ENCODE measurements around the gene CFAP58. TPM values are rescaled to one million over a fixed set of nuclear protein-coding genes. Genes with fewer than 3 reads are reported as not detected.

The CFAP58 gene, protein sequence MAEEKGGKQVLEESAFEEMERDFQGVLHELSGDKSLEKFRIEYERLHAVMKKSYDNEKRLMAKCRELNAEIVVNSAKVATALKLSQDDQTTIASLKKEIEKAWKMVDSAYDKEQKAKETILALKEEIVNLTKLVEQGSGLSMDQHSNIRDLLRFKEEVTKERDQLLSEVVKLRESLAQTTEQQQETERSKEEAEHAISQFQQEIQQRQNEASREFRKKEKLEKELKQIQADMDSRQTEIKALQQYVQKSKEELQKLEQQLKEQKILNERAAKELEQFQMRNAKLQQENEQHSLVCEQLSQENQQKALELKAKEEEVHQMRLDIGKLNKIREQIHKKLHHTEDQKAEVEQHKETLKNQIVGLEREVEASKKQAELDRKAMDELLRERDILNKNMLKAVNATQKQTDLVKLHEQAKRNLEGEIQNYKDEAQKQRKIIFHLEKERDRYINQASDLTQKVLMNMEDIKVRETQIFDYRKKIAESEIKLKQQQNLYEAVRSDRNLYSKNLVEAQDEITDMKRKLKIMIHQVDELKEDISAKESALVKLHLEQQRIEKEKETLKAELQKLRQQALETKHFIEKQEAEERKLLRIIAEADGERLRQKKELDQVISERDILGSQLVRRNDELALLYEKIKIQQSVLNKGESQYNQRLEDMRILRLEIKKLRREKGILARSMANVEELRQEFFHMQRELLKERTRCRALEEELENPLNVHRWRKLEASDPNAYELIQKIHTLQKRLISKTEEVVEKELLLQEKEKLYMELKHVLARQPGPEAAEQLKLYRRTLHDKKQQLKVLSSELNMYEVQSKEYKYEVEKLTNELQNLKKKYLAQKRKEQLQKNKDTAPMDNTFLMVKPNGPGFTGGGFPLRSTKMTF
- under 1 TPM; 0.45 to 0.58 TPM for total RNA-seq

DNA sequence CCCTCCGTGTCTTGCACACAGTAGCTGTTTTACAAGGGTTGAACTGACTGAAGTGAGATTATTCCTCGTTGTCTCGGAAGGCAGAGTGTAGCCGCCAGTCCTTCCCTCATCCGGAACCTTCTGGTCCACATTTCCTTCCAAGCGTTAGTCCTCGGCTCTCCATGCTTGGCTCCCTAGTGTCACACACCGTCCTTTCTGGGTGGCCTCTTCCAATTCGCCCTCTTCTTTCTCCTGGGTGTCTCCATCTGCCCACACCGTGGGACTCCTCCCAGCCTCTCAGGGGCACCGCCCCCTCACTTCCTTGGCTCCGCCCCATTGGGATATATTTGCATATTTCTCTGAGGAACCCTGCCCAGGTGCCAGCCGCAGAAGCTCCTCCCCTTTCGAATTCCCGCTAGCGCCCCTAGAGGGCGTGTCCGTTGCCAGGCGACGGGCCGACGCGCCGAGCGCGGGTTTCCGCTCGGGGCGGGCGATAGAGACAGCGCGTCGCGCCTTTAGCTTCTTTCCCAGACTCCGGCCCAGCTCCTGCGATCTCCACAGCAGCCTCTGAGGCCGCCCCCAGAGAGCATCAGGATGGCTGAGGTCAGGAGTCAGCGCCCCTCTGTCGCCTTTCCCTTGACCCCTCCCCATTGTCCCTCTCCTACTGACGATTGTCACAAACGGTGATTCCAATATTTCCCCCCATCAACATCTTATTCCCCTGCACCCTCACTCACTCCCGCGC, at the start of gene CFAP58:
Gene CFAP58, plus strand, starts transcription at position 509 of the 724 bp plus-strand sequence. Its CDS starts 65 bp downstream, at position 574.
- Mint-ChIP-seq H3K27me3 (no peaks in the 10 kb centered on the region), H3K4me1 (no peaks in the 10 kb centered on the region), H3K4me3 (no peak within 1 kb of the TSS), H3K27ac (peak within 1 kb of the TSS; percentile 64), H3K9me3 (no peaks in the 10 kb centered on the region), H3K36me3 (ENCODE audit: low read depth) (no peaks in the 10 kb centered on the region)
- ChIA-PET POLR2A (interaction anchor here (0.6 to 2.0 kb wide), 10 partner anchors 15 to 232 kb away, joined by 3 to 13 read pairs (median 6); partner anchors contain the start of genes GSTO2, ITPRIP and SFR1), CTCF (interaction anchor here (0.6 to 12.2 kb wide), 21 partner anchors 12 to 460 kb away, joined by 3 to 237 read pairs (median 5); partner anchors contain the start of genes GSTO2, ITPRIP and SFR1)
- DNase-seq = peak; percentile 96

DNA sequence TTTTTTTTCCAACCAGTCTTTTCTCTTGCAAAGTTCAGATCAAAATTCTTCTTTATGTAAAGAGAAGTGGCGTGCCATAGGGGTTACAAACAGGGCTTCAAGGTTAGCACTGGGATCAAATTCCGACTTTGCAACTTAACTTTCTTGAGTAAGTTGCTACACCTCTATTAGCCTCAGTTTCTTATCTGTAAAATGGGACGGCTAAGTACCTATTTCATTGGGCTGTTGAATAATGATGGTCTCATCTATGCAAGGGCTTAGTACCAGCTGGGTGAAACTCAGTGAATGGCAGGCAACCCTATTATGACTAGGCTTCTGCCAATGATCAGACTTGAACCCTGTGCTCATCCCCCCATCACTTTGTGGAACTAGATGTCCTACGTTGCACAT, 49.3 kb upstream of the CFAP58 start:
- DNase-seq = no peak
- H3K27me3 Mint-ChIP-seq = peaks cover 3% of the 10 kb centered on the region
- H3K4me3 Mint-ChIP-seq = no peak overlapping the region
- ChIA-PET CTCF (interaction anchor here (0.7 to 10.4 kb wide), 9 partner anchors 9 to 44 kb away, joined by 3 to 237 read pairs (median 4); partner anchors contain the start of genes CFAP58 and ITPRIP), POLR2A (interaction anchor here (1.1 to 6.5 kb wide), 4 partner anchors 9 to 49 kb away, joined by 3 to 42 read pairs (median 16); partner anchors contain the start of gene CFAP58)
- peaks cover 65% of the 10 kb centered on the region for H3K4me1 Mint-ChIP-seq
- peaks cover 20% of the 10 kb centered on the region for H3K36me3 Mint-ChIP-seq (ENCODE audit: low read depth)
- peaks cover 8% of the 10 kb centered on the region for H3K9me3 Mint-ChIP-seq
- H3K27ac Mint-ChIP-seq = no peak overlapping the region

DNA sequence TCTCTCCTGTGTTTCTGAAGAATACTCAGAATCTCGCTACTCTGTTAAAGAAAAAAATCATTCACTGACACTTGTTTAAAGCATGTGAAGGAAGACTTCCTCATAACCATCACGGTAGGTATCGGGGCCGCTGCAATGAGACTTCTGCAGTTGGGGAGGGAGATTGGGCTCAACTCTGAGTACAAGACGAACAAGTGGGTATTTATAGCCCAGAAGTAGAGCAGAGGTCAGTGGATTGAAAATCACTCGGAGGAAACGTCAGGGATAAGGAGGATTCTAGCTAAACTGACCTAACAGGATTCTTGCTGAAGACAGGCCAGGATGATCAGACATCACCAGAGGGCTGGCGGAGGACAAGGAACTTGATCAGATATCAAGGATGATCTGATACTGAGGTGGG, 48.7 kb upstream of the CFAP58 start:
- H3K4me1 Mint-ChIP-seq = peaks cover 69% of the 10 kb centered on the region
- POLR2A ChIA-PET = interaction anchor here (1.0 to 6.5 kb wide), 8 partner anchors 10 to 49 kb away, joined by 3 to 54 read pairs (median 10); partner anchors contain the start of genes CFAP58 and ITPRIP
- CTCF ChIA-PET = interaction anchor here (1.6 to 10.4 kb wide), 9 partner anchors 11 to 44 kb away, joined by 4 to 237 read pairs (median 20); partner anchors contain the start of genes CFAP58 and ITPRIP

DNA sequence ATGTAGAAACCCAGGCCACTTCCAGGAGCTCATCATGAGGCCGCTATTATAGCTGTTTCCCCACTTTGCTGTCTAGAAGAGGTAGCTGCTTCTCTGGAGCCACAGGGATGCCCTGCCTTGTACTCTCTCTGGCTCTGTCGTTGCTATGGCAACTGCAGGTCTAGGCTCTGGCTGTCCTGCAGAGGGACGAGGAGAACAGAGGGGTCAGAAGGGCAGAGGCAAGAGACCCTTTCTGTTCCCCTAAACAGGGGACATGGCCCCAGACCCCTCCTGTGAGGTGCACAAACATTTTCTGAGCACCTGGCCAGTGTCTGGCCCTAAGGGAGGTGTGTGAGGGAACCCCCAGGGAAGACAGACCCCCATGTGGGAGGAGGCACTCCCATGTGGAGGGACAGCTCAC, 46.7 kb upstream of the CFAP58 start:
- peaks cover 34% of the 10 kb centered on the region for H3K36me3 Mint-ChIP-seq (ENCODE audit: low read depth)
- no peak for DNase-seq
- no peak overlapping the region for H3K27ac Mint-ChIP-seq
- H3K4me3 Mint-ChIP-seq = no peak overlapping the region
- POLR2A ChIA-PET = interaction anchor here (1.2 to 6.5 kb wide), 6 partner anchors 14 to 44 kb away, joined by 4 to 54 read pairs (median 20); partner anchors contain the start of gene ITPRIP
- peaks cover 54% of the 10 kb centered on the region for H3K4me1 Mint-ChIP-seq
- H3K9me3 Mint-ChIP-seq = peaks cover 7% of the 10 kb centered on the region
- CTCF ChIA-PET = interaction anchor here (1.1 to 10.4 kb wide), 10 partner anchors 14 to 150 kb away, joined by 3 to 237 read pairs (median 14); partner anchors contain the start of genes CFAP58 and ITPRIP
- H3K27me3 Mint-ChIP-seq = peaks cover 2% of the 10 kb centered on the region

More for the DNA sequence above, 48.7 kb upstream of the CFAP58 start:
- peaks cover 24% of the 10 kb centered on the region for H3K36me3 Mint-ChIP-seq (ENCODE audit: low read depth)
- peaks cover 8% of the 10 kb centered on the region for H3K9me3 Mint-ChIP-seq
- peaks cover 2% of the 10 kb centered on the region for H3K27me3 Mint-ChIP-seq
- DNase-seq = no peak
- no peak overlapping the region for H3K27ac Mint-ChIP-seq
- H3K4me3 Mint-ChIP-seq = no peak overlapping the region

DNA sequence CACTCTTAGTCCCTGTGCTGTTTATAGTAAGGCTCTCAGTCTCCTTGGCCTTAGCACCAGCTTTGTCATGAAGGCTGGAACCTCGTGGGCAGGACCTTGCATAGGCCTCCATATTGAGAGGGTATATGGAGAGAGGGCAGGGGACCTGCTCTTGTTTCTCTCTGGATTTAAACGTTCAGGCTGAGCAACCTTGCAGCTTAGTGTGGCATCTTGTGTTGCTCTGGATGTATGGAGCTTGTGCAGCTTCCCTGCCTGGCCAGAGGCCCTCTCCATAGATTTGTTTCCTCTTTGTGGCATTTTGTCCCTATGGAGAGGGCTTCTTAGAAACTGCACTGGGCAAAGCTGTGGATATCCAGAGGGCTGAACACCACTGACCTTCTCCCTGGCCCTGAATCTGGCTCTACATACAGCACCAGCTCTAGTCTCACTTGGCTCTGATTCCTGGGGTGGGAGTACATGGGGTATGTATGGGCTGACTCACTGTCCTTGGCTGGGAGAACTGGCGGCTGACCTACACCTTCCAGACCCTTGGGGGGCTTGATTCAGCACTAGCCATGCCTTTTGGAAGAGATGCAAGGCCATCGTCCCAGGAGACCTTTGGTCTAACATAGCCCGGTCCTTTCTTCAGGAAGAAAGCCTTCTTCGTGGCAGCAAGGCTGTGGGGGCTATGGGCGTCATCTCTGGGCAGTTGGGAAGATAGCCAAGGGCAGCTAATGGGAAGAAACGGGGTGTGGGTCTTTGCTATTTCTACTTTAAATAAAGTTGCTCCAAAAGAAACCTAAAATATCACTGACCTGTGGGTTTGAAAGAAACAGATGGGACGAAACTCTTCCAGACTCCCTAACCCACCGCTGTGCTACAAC, 45.8 kb upstream of the CFAP58 start:
- DNase-seq = no peak
- ChIA-PET CTCF (interaction anchor here (0.9 to 10.4 kb wide), 7 partner anchors 14 to 41 kb away, joined by 3 to 237 read pairs (median 20); partner anchors contain the start of genes CFAP58 and ITPRIP), POLR2A (interaction anchor here (1.1 to 6.5 kb wide), 5 partner anchors 13 to 44 kb away, joined by 3 to 54 read pairs (median 5); partner anchors contain the start of gene ITPRIP)
- Mint-ChIP-seq H3K27ac (peak overlapping the region; percentile 71), H3K27me3 (peaks cover 2% of the 10 kb centered on the region), H3K9me3 (peaks cover 5% of the 10 kb centered on the region), H3K4me3 (no peak overlapping the region), H3K4me1 (peaks cover 52% of the 10 kb centered on the region), H3K36me3 (ENCODE audit: low read depth) (peaks cover 41% of the 10 kb centered on the region)

DNA sequence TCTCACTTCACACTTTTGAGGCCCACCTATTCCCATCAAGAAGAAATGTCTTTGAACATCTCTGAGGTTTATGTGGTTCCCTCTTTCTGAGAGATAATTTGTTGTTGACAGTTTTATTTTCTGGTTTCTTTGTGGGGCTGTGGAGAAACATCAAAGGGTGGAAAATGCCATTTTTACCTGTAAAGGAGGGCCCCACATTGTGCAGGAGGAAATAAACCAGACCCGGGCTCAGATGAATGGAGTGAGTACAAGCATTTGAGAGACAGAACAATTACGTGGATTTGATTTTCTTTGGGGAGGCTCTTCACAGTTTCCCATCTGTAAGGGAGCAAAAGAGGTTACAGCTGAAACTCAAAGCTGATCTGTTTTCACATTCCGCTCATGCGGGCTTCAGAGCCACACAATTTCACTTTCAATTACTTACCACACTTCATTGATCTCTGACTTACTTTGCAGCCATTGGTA, 45.2 kb upstream of the CFAP58 start:
- H3K4me1 Mint-ChIP-seq = peaks cover 47% of the 10 kb centered on the region
- CTCF ChIA-PET = interaction anchor here (1.0 to 10.4 kb wide), 5 partner anchors 16 to 40 kb away, joined by 3 to 237 read pairs (median 66); partner anchors contain the start of genes CFAP58 and ITPRIP
- no peak overlapping the region for H3K4me3 Mint-ChIP-seq
- H3K9me3 Mint-ChIP-seq = no peaks in the 10 kb centered on the region
- H3K27ac Mint-ChIP-seq = peak overlapping the region; percentile 71
- POLR2A ChIA-PET = interaction anchor here (1.1 to 6.5 kb wide), 4 partner anchors 13 to 43 kb away, joined by 3 to 54 read pairs (median 23); partner anchors contain the start of gene ITPRIP
- H3K36me3 Mint-ChIP-seq (ENCODE audit: low read depth) = peaks cover 44% of the 10 kb centered on the region
- H3K27me3 Mint-ChIP-seq = no peaks in the 10 kb centered on the region
- DNase-seq = no peak

DNA sequence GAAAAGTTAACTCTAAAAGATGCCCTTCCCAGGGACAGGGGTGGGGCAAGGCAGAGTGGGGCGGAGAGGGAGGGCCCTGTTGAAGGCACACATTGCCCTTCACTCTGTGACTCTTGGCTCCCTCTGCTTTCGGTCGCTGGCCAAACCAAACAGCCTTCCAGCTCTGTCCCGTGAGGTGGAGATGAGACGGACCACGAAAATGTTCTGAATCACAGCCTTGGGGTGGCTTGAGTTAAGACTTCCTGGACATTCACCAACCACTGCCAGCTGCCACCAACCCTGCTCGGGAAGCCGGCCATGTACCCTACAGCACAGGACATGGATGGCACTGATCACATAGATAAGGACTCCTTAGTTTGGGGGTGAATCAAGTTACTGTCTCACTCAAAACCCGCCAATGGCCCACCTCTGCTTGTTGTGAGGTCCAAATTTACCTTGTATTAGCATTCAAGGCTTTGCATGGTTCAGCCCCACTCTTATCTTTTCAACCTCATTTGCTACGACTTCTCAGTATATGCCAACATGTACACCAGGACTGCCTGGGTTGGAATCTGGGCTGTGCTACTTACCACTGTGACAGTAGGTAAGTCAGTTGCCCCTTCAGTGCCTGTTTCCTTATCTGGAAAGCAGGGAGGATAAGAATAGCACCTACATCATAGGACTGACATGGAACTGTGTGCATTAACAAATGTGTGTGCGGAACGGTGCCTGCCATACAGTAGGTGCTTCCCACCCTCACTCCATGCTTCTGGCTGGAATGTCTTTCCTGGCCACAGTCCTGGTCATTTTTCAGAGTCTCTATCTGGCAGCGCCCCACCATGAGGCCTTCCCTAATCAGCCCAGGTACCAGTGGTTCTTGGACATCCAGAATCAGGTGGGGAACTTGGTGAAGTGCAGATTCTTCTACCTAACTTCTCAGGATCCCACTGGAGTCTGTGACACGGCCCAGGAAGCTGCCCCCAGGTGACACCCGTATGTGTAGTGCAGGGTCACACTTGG, 43.4 kb upstream of the CFAP58 start:
- CTCF ChIA-PET = interaction anchor here (0.6 to 10.4 kb wide), 5 partner anchors 18 to 497 kb away, joined by 3 to 237 read pairs (median 4); partner anchors contain the start of gene CFAP58
- H3K9me3 Mint-ChIP-seq = no peaks in the 10 kb centered on the region
- peaks cover 53% of the 10 kb centered on the region for H3K36me3 Mint-ChIP-seq (ENCODE audit: low read depth)
- no peaks in the 10 kb centered on the region for H3K27me3 Mint-ChIP-seq
- H3K4me3 Mint-ChIP-seq = no peak overlapping the region
- no peak for DNase-seq
- peaks cover 35% of the 10 kb centered on the region for H3K4me1 Mint-ChIP-seq
- H3K27ac Mint-ChIP-seq = no peak overlapping the region
- POLR2A ChIA-PET = interaction anchor here (1.2 to 6.5 kb wide), 2 partner anchors 12 to 43 kb away, joined by 3 to 42 read pairs; partner anchors contain the start of gene CFAP58

DNA sequence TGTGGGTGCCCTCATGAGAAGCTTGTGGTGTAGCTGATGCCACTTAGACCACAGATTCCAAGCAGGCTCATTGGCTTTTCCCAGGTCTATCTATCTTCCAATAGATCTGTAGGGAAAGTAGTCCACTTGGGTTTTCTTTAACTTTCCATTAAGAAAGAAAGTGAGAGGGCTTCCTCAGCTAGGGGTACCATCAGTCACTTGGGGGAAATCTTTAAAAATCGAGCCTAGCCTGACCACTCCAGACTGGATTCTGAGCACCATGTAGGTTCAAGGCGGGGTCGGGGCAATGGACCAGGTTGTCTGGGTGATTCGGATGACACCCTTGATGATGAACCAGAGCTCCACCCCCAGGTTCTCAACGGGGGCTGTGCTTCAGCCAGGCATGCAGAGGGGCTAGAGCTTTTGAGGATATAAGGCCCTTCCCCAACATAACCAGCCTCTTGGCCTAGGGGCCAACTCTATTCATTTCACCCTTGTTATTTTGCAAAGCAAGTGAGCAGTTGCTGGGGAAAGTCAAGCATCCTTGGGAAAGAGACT, 42.4 kb upstream of the CFAP58 start:
- H3K36me3 Mint-ChIP-seq (ENCODE audit: low read depth) = peaks cover 56% of the 10 kb centered on the region

DNA sequence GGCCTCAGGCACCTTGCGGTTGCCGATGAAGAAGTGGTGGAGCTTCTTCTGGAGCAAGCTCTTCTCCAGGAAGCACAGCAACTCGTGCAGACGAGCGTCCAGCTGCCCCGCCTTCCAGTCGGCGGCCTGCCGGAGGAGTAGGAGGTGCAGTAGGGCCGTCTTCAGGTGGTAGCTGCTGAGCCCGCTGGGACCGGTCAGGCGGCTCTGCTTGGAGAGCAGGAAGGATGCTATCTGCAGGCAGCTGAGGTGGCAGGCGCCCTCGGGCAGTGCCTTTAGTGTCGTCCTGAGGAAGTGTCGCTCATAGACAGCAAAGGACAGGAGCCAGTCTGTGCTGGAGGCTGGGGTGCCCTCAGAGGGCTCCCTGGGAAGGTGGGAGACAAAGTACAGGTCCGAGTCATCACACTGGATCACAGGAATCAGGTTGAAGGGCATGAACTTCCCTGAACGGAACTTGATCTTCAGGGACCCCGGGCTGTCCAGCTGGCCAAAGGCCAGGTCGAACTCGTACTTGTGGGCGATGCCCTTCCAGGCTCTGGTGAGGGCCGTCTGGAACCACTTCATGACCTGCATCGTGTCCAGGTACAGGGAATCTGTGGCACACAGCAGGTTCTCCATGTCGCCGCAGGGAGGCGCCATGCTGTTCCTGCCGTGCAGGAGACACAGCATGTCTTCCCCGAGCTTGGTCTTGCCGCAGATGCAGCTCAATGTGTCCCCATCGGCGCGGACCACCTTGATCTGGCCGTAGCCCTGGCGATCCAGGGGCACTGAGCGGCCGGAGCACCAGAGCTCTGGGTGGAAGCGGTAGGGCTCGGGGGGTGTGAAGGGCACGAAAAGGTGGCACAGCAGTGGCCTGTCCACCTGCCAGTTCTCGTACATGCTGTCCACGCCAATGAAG, 38.8 kb upstream of the CFAP58 start:
- Mint-ChIP-seq H3K4me1 (peaks cover 20% of the 10 kb centered on the region), H3K4me3 (no peak overlapping the region), H3K27me3 (no peaks in the 10 kb centered on the region), H3K27ac (no peak overlapping the region), H3K9me3 (no peaks in the 10 kb centered on the region), H3K36me3 (ENCODE audit: low read depth) (peaks cover 46% of the 10 kb centered on the region)
- DNase-seq = no peak
- ChIA-PET POLR2A (interaction anchor here (1.5 kb wide), 1 partner anchor 37 kb away, joined by 5 read pairs; no protein-coding TSS in a partner anchor), CTCF (interaction anchor here (2.0 kb wide), 1 partner anchor 9 kb away, joined by 4 read pairs; no protein-coding TSS in a partner anchor)

More for the DNA sequence above, 42.4 kb upstream of the CFAP58 start:
- ChIA-PET POLR2A (interaction anchor here (2.9 kb wide), 1 partner anchor 10 kb away, joined by 11 read pairs; no protein-coding TSS in a partner anchor), CTCF (interaction anchor here (0.7 to 10.4 kb wide), 4 partner anchors 10 to 38 kb away, joined by 3 to 237 read pairs (median 6); partner anchors contain the start of gene CFAP58)
- Mint-ChIP-seq H3K9me3 (no peaks in the 10 kb centered on the region), H3K4me1 (peaks cover 28% of the 10 kb centered on the region), H3K27ac (no peak overlapping the region), H3K27me3 (no peaks in the 10 kb centered on the region), H3K4me3 (no peak overlapping the region)
- no peak for DNase-seq

Measured in activated CD4-positive, alpha-beta memory T cell treated with anti-CD3 and anti-CD28 coated beads, Interleukin-2, amount 10 ng/mL, durations not matched to agents 7 days and 5 days (primary cell).